ENCODE results near the gene FNDC3B.

Gene FNDC3B

DNA sequence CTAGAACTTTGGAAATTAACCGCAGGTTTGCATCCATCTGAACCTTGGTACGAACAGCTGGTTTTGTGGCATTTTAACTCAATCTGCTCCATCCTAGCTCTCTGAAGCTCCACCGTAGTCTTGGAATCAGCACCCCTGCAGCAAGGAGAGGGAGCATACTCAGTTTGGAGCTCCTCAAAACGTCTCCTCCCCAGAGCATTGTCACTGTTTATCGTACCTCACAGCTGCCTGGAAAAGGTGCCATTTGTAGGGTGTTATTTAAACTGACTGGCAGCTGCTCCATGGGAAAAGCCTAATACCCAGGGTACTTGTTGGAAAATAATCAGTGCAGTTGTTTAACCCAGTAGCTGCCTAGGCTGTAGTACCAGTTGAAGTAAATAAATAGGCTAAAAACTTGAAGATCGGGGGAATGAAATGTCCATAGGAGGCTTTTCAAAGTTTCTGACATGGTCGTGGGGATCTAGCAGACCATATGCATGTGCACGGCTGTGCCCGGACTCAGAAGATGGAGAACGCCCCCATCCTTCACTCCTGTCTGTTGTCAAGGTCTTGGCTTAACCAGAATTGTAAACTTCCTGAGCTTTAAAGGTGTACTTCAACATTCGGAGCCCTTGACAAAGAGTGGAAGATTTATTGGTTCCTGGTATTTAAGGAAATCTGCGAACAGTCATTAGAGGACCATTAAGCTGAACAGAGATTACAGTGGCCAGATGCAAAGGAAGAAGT lies 365.0 kb downstream of the FNDC3B start:
- no peak for DNase-seq (ENCODE audit: low read depth)

DNA sequence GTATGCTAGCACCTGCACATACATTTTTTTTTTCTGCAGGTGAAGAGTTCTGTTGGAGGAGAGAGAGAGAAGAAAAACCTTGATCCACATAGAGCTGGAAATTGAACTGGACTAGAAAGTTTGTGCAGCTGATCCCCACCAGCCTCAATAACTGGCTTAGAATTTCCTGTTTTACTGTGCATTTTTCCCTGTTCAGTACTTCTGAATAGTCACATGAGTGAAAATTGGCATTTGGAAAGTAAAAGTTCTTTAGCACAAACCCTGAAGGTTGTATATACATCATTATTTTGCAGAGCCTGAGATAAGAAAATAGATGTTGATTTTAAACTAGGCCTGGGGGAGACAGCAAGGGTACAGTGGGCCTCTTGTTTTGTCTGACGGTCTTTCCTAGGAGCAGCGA lies 366.5 kb downstream of the FNDC3B start:
- DNase-seq (ENCODE audit: low read depth): no peak

DNA sequence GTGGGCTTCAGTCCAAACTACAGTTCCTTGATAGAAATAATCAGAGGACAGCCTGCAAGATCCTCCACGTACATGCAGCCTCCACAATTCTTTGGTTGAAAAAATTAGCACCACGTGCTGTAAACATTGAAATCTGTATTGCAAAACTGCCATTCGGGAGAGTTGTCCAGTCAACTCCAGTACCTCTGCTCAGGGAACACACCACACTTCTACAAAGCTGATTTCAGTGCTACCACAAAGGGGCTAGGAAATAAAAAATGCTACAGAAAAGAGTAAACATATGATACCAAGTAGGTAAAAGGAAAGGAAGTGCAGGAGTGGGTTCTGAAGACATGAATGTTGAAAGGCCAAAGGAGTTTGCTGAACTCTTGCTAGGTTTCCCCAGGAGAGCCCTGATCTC lies 368.5 kb downstream of the FNDC3B start:
- DNase-seq (ENCODE audit: low read depth): no peak

DNA sequence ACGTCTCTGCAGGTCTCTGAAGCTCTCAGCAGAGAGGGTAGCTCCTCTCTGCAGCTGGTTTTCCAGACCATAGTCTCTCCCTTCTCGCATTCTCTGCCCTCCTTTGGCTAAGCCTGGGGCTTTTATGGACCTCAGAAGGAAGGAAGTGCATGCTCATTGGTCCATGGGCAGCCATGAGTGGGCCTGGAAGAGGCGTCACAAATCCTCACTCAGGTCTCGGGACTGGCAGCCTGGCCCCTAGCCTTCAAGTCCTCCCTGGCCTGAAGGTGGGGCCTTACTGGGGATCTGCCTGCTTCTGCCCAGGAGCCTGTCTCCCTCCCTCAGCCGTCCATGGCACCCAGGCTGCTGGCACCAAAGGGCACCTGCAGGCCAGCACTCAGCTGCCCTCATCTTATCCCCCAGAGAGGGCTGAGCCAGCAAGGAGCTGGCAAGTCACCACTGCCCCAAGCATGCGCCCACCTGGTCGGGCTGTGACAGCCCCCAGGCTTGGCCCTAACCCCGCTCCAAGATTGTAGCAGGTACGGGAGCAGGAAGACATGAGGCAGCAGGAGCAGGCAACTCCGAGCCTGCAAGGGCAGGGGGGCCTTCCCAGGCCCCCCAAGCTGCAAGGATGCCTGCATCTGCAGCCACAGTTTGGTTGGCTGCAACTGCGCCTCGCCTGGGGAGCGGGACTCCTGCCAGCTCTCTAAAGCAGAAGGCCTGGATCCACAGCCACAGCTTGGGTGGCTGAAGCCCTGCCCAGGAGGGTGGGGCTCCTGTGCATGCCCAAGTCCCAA lies 371.5 kb downstream of the FNDC3B start:
- no peak for DNase-seq (ENCODE audit: low read depth)

DNA sequence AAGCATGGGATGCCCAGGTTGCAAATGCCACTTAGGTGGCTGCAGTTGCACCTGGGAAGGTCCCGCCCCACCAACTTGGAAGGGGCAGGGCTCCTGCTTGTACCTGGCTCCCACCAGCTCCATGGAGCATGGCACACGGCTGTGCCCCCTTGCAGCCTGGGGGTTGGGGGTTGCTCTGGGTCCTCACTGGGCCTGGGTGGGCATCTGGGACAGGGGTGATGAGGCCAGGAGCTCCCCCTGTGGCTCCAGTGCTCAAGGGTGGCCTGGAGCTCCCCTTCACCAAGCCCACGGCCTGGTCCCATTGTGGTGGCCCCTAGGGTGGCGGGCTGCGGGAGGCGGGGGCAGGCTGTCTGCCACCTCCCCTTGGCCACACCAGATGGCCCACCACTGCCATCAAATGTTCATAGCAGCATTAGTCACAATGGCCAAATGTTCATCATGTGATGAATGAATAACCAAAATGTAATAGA lies 372.1 kb downstream of the FNDC3B start:
- no peak for DNase-seq (ENCODE audit: low read depth)

DNA sequence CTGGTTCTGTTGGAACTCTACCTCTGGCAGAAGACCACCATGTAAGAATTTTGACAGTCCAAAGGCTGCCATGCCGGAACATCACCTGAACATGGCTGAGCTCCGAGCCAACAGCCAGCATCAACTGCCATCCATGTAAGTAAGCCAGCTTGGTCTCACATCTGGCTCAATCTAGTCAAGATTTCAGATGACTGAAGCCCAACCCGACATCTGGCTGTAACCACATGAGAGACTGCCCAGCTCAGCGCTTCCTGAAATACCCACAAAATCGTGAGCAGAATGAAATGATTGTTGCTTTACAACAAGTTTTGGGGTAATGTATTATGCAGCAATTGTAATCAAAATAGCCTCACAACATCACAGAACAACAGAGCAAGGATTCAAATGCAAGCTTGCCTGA lies 375.9 kb downstream of the FNDC3B start:
- DNase-seq (ENCODE audit: low read depth): no peak

DNA sequence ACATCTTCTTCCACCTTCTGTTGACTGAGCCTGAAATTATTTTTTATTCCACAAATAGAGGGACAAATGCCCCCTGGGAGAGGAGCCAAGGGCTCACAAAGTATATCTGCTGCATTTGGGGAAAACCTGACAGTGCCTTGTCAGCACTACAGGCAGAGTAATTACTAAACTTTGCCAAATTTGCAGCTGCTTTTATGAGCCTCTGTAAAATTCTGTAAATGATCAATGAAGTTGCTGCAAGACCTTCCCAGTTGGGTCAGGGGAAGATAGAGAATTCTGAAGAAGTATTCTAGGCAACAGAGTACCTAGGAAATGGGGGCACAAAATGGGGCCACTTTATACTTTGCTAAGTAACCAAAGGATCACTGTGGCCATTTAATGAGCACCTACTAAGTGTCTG lies 398.3 kb downstream of the FNDC3B start:
- DNase-seq (ENCODE audit: low read depth): no peak

DNA sequence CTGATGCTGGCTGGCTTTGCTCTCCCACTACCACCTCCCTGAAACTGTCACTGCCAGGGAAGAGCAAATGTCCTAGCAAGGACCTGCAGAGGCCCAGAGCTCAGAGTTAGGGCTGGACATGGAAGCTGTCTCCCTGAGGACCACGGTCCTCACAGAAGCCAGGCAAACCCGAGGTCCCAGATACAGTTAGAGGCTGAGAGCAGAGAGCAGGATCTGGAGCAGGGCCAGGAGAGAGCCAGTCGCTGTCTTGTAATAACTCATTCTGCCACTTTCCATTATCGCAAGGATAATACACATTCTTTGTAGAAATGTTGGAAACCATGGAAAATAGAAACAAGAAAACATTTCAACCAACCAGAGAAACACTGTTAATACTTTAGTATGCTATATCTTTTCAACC lies 398.8 kb downstream of the FNDC3B start:
- DNase-seq (ENCODE audit: low read depth): no peak

DNA sequence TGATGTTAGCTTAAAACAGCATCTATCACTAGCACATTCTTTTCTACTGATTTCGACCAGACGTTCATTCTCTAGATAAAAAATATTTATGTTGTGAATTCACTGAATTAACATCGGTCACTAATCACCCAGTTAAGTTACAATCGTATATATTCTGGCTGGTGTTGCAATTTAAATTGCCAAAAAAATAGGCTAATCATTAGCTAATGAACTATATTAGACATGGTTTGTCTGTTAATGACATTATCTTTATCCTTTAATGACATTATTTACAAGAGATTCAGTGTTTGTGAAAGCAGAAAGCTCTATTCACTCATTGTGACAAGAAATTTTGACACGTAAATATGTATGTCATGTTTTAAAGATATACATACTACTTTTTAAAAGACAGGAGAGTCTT lies 402.2 kb downstream of the FNDC3B start:
- DNase-seq (ENCODE audit: low read depth): no peak

DNA sequence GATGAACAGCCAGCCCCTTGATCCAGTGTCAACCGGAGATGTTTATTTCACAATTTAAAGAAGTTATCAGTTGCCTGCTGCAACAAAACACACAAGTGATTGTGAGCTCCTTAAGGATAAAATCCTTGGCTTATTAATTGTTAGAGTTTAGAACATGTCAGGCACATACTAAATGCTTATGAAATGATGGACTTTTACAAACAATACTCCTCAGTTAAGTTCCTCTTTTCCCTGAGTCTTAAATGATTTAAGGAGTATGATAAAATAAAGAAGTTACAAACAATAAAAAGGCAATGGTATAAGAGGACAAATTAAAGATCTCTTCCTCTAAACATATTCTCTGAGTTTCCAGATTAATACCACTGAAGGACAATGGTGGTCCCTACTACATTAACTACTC lies 403.2 kb downstream of the FNDC3B start:
- DNase-seq (ENCODE audit: low read depth): no peak

DNA sequence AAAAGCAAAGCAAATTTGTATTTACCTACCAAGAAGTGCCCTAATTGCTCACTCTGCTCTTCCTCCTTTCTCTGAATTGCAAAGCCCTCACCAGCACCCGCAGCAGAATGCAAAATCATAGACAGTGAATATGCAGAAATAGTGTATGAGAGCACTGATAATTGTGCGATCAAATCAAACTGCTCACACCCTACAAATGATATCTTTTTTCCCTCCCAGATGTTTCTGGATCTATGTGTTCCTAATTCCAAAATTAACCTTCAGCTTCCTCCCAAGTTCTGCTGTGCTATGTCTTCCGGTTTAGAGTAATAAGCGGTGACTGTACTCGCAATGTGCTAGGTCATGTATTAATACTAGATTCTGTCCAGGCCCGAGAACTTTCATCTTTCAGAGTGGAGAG lies 405.4 kb downstream of the FNDC3B start:
- no peak for DNase-seq (ENCODE audit: low read depth)

DNA sequence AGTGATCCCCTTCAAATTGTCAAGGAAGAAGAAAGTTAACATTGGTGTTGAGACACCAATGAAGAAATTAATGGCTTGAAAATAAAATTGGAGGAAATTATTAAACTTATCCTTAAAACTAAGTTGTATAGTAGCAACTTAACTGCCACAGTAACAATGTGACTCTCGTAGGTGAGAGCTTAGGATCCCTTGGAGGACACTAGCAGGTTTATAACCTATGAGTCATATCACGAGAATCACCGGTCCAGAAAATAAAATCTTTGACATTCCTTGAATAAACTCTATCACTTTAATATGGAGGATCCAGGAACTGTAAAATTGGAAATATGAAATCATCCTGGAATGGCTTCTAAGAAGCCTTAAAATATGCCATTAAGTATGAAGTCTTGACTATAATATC lies 406.8 kb downstream of the FNDC3B start:
- no peak for DNase-seq (ENCODE audit: low read depth)

DNA sequence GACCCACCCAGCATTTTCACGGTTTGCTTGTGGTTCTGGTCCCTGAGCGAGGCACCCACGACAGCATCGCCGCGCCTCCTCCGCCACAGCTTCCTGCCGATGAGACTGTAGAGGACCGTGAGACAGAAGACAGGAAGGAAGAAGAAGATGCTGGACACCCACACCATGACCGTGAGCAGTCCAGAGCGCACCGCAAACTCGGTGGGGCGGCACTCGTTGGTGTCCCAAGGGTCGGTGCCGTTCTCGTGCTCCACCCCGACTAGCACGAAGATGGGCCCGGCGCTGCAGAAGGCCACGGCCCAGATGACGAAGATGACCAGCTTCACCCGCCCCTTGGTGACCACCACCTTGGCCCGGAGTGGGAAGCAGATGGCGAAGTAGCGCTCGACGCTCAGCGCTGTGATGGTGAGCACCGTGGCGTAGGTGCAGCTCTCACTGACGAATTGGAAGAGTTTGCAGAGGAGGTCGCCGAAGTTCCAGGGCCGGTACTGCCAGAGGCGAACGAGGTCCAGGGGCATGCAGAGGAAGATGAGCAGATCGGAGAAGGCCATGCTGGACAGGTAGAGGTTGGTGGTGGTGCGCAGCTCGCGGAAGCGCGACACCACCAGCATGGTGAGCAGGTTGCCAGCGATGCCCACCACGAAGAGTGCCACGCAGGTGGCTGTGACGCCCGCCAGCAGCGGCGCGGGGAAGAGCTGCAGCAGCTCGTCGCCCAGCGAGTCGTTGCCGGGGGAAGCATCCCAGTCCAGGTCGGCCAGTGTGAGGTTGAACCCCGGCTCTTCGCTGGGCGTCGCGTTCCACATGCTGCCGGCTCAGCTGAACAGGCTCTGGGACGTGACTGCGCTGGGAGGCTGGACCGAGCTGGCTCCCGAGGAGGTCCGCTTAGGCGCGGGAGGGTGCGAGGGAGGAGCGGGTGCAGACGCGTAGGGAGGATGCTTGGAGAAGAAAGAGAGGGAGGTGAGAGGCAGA lies 408.5 kb downstream of the FNDC3B start, which contains the start of gene GHSR:
GHSR (minus strand) TSS at position 846 of the 969 bp plus-strand sequence; CDS start at position 803, 43 bp downstream.
- DNase-seq (ENCODE audit: low read depth): no peak

DNA sequence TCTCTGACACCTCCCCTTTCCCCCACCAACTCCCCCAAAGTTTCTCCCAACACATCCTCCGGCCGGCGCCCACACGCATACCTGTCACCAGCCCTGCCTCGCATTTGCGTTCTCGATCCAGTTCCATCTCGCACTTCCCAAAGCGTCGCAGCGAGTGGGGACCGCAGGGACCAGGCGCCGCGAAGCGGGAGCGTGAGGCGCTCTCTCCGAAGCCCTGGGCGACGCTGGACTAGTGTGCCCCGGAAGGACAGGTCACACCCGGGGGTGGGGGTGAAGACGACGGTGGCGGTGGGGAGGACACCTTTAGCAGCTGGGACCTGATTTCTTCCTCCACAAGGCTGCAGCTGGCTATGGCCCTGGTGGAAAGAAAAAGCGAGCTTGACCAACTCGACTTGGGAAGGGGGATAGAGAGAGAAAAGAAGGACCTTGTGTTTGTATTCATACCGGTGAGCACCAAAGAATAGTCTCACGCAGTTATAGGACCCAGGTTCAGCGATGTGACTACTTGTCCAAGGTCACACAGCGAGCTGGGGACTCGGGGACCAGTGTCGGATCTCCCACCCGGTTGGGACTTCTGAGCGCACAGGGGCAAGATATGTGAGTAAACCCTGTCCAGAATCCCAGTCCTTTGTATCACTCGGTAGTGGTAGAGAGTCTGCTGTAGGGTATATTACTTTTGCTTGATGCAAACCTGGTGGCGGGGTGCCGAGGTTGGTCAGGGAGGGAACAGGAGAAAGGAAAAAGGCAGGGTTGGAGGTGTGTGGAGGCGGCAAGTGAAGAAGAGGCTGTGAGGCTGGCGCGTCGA lies 409.5 kb downstream of the FNDC3B start:
- no peak for DNase-seq (ENCODE audit: low read depth)

DNA sequence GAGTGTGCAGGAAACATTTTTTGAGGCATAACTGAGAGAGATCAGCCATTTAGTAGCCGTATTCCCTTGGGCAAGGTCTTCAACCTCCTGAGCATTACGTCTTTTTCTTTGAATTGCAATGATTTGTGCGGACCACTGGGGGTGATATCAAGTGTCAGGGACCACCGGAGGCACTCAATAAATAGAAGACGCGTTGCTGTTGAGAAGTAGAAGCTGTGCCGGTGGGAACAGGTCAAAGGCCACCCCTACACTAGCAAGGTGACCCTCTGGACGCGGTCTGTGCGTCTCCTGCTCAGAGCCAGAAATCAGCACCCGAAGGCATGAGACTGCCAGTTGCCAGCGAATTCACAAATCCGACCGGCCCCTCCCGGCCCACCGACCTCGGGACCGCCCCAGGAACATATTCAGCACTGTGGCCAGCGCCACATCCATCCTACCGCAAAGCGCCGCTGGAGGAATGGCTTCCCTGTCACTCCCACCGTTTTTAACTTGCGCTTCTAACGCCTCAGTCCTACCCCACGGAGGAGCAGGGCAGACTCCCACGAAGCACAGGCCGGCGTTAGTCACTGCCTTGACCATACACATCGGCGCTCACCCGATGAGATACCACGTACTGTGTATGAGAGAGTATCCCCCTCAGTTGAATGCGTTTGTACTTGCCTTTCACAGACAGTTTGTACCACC lies 410.2 kb downstream of the FNDC3B start:
- DNase-seq (ENCODE audit: low read depth): no peak

All from HS-5 (cell line).